ENCODE results near the gene MMS22L.
"Not testable (repeated sequence)": the region's sequence is repeated elsewhere in the genome, so short reads cannot be mapped to it uniquely, and the experiment has no call there.

The MMS22L gene

GRCh38 chr6:97240222-97240621, 42.8 kb downstream of the MMS22L start:
- FAIRE-seq: no peak

- no peak for FAIRE-seq
These were observed 51.1 kb downstream of the MMS22L start for GRCh38 chr6:97231911-97232310.

GRCh38 chr6:97222903-97223302, 60.1 kb downstream of the MMS22L start:
- FAIRE-seq: no peak

GRCh38 chr6:97218912-97219311, 64.1 kb downstream of the MMS22L start:
- no peak for FAIRE-seq

GRCh38 chr6:97215157-97215769, 67.8 kb downstream of the MMS22L start:
- FAIRE-seq: no peak

GRCh38 chr6:97214671-97215070, 68.3 kb downstream of the MMS22L start:
- FAIRE-seq: no peak

GRCh38 chr6:97207383-97207782, 75.6 kb downstream of the MMS22L start:
- no peak for FAIRE-seq

GRCh38 chr6:97205966-97206365, 77.0 kb downstream of the MMS22L start:
- FAIRE-seq: no peak

- no peak for FAIRE-seq
These were observed 79.7 kb downstream of the MMS22L start for GRCh38 chr6:97203343-97203742.

GRCh38 chr6:97198046-97198565, 84.9 kb downstream of the MMS22L start:
- FAIRE-seq: no peak

- no peak for FAIRE-seq
These were observed 87.9 kb downstream of the MMS22L start for GRCh38 chr6:97195117-97195516.

- no peak for FAIRE-seq
These were observed 93.2 kb downstream of the MMS22L start for GRCh38 chr6:97189767-97190166.

- no peak for FAIRE-seq
These were observed 95.1 kb downstream of the MMS22L start for GRCh38 chr6:97187951-97188350.

- no peak for FAIRE-seq
These were observed 96.5 kb downstream of the MMS22L start for GRCh38 chr6:97186416-97186999.

GRCh38 chr6:97177905-97178304, 105.1 kb downstream of the MMS22L start:
- FAIRE-seq: no peak

GRCh38 chr6:97176468-97176867, 106.5 kb downstream of the MMS22L start:
- no peak for FAIRE-seq

GRCh38 chr6:97175806-97176205, 107.2 kb downstream of the MMS22L start:
- FAIRE-seq: no peak

- FAIRE-seq: no peak
These were observed 108.5 kb downstream of the MMS22L start for GRCh38 chr6:97174471-97174870.

GRCh38 chr6:97160280-97160679, 122.7 kb downstream of the MMS22L start:
- FAIRE-seq: no peak

GRCh38 chr6:97155447-97155846, 127.6 kb downstream of the MMS22L start:
- FAIRE-seq: not testable (repeated sequence)

GRCh38 chr6:97154015-97154414, 129.0 kb downstream of the MMS22L start:
- no peak for FAIRE-seq

- no peak for FAIRE-seq
These were observed 131.4 kb downstream of the MMS22L start for GRCh38 chr6:97151601-97152000.

- no peak for FAIRE-seq
These were observed 132.1 kb downstream of the MMS22L start for GRCh38 chr6:97150932-97151331.

GRCh38 chr6:97147421-97147820, 135.6 kb downstream of the MMS22L start:
- FAIRE-seq: no peak

GRCh38 chr6:97145691-97146090, 137.3 kb downstream of the MMS22L start:
- FAIRE-seq: no peak
